ENCODE measurements around the gene CDK2.
A peak's percentile ranks its signal among the peaks of the same experiment; 100 is the strongest.
"Not testable (repeated sequence)": the region's sequence is repeated elsewhere in the genome, so short reads cannot be mapped to it uniquely, and the experiment has no call there.

CDK2 gene

DNA sequence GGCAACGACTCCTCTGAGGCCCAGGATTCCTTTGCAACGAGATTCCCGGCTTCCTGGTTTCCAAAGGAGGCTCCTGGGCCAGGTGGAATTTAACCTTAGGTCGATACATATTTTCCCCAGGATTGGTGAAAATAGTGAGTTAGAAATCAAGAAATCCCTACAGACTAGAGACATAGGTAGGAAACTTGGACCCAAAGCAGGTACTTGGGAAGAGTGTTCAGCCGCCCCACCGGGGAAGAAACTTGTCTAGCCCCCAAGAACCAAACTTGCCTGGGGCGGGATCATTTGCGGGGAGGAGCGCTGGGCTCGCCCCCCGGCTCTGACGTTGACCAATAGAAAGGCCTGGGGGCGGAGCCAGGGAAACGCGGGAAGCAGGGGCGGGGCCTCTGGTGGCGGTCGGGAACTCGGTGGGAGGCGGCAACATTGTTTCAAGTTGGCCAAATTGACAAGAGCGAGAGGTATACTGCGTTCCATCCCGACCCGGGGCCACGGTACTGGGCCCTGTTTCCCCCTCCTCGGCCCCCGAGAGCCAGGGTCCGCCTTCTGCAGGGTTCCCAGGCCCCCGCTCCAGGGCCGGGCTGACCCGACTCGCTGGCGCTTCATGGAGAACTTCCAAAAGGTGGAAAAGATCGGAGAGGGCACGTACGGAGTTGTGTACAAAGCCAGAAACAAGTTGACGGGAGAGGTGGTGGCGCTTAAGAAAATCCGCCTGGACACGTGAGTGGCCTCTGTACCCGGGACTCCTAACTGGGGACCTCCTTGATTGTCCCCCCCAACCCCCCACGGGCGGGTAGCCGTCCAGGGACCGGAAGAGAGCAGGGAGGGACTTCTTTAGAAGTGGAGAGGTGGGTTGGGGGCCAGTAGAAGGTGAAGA is at the start of gene CDK2:
CDK2 (plus strand) TSS at position 423 of the 874 bp plus-strand sequence; CDS start at position 602, 179 bp downstream.
- TF ChIP-seq ZFX (IDR thresholded peaks at IDR 0.05), result no peak
- TF ChIP-seq, protein P1, sequence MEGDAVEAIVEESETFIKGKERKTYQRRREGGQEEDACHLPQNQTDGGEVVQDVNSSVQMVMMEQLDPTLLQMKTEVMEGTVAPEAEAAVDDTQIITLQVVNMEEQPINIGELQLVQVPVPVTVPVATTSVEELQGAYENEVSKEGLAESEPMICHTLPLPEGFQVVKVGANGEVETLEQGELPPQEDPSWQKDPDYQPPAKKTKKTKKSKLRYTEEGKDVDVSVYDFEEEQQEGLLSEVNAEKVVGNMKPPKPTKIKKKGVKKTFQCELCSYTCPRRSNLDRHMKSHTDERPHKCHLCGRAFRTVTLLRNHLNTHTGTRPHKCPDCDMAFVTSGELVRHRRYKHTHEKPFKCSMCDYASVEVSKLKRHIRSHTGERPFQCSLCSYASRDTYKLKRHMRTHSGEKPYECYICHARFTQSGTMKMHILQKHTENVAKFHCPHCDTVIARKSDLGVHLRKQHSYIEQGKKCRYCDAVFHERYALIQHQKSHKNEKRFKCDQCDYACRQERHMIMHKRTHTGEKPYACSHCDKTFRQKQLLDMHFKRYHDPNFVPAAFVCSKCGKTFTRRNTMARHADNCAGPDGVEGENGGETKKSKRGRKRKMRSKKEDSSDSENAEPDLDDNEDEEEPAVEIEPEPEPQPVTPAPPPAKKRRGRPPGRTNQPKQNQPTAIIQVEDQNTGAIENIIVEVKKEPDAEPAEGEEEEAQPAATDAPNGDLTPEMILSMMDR (conservative IDR thresholded peaks at IDR 0.05), result no peak
- peak within 1 kb of the TSS; percentile 81 for H3K27ac ChIP-seq

DNA sequence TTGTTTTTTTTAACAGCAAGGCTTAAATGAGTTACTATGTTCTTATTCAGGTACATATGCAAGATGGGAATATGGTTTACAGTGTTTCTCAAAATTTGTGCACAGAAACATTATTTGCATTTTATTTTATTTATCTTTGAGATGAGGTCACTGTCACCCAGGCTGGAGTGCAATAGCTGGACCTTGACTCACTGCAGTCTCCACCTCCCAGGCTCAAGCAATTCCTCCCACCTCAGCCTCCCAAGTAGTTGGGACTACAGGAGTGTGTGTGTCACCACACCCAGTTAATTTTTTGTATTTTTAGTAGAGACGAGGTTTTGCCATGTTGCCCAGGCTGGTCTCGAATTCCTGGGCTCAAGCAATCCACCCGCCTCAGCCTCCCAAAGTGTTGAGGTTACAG is 47.6 kb upstream of the CDK2 start:
- peak overlapping the region; percentile 58; the same call in 1 of the 2 replicates for H3K27ac ChIP-seq

DNA sequence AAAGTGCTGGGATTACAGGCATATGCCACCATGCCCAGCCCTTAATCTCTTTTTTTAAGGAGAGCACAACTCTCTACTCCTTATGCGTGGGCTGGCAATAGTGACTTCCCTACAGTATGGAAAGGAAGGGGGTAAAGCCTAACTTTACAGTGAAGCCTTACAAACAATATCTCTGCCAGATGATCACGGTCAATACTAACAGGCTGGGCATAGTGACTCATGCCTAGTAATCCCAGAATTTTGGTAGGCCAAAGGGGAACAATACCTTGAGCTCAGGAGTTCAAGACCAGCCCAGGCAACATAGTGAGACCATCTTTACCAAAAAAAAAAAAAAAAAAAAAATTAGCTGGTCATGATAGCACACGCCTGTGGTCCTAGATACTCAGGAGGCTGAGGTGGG is 44.5 kb upstream of the CDK2 start:
- H3K27ac ChIP-seq, result peak overlapping the region; percentile 49
- TF ChIP-seq, protein P1 (conservative IDR thresholded peaks at IDR 0.05), result no peak
- TF ChIP-seq ZFX (IDR thresholded peaks at IDR 0.05), result no peak

DNA sequence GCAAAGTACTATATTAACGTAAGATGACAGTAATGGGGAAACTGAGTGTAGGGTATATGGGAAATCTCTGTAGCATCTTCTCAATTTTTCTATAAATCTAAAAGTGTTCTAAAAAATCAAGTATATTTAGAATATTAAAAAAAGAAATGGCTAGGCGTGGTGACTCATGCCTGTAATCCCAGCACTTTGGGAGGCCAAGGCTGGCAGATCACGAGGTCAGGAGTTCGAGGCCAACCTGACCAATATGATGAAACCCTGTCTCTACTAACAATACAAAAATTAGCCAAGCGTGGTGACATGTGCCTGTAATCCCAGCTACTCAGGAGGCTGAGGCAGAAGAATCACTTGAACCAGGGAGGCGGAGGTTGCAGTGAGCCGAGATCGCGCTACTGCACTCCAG is 43.0 kb upstream of the CDK2 start:
- H3K27ac ChIP-seq, result not testable (repeated sequence)

DNA sequence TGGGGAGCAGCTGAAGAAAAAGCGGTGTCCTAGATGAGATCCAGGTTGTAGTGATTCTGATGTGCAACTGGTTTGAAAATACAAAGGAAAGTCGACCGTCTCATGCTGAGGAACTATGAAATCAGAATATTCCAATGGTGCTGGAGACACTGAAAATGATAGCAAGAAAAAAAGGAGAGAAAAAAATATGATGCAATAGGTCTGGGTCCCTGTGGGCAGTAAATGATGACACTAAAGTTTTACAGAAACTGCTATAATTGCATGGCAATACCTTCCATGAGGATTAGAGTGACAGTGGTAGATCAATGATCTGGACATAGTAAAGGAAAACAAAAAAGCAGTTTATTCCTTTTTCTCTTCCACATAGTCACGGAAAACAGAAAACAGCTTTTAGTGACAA is 41.3 kb upstream of the CDK2 start:
- TF ChIP-seq, protein P1 (conservative IDR thresholded peaks at IDR 0.05), result no peak
- no peak for TF ChIP-seq ZFX (IDR thresholded peaks at IDR 0.05)
- H3K27ac ChIP-seq, result no peak overlapping the region

DNA sequence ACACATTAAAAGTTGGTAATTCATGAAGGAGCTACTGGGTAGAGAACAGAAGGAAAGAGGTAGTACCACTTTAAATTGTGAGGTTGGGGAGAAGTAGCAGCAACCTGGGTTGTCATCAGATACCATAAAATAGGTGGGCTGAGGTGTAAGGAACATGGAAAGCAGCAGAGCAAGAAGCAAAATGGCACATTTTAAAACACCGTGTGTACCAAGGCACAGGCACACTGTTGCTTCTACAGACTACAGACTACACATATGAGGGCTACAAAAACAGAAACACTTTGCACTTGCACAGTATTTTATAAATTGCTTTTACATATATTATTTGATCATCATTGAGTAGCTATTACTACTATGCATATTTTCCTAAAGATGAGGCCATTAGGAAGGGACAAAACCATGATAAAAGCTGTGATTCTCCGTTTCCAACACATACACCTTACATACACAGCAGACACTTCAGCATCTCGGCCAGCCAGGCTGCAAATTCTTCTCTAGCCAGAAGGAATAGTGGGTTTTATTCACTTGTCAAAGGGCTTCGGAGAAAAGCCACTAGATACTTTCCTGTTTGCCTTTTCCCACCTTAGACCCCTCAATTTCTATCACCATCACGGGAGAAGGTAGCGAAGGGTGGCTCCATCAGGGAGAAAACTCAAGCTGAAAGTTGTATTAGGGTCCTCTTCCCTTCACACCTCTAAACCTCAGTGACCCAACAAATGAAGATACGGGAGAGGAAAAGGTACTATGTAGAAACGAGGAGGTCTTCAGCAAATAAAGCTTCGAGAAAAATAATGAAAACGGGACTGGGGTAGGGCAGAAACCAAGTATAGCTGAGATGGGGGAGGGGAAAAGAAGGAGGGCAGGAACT is 40.5 kb upstream of the CDK2 start:
- peak overlapping the region; percentile 99 for H3K27ac ChIP-seq
- no peak for TF ChIP-seq ZFX (IDR thresholded peaks at IDR 0.05)
- TF ChIP-seq, protein P1 (conservative IDR thresholded peaks at IDR 0.05), result no peak

DNA sequence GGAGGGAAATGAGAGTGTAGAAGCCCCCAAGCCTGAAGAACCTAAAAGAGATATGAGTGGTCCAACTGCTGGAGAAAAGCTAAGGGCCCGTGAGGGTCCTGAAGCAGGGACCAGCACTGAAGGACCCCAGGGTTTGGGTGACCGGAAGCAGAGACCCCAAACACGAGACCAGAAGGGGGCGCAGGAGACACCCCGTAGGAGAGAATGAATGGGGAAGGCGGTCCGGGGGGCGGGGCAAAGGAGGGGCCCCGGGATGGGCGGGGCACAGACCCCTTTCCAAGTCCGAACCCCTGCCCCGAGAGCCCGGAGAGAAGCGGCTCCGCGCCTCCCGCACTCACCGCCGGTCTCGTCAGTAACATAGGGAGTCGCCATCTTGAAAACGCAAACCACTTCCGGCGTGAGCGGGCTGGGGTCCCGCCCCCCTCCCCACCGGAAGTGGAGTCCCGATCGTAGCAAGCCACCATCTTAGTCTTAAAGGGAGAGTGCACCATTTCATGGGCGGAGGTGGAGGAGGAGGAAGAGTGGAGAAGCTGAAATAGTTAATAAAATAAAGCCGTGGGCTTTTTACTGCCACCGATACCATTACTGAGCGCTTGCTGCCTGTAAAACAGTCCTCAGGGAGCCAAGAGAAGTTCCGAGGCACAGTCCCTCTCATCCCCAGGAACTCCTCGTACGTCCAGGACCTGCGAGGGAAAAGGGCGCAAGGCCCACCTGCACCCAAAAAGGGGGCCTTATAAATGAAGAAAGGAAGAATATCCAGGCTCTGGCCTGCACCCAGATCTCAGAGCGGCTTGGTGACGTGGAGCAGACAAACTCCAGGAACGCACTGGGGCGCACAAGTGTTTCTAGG is 39.7 kb upstream of the CDK2 start:
- H3K27ac ChIP-seq, result peak overlapping the region; percentile 99
- TF ChIP-seq ZFX (IDR thresholded peaks at IDR 0.05), result no peak
- TF ChIP-seq, protein P1 (conservative IDR thresholded peaks at IDR 0.05), result peak; percentile 89

Measured in C4-2B (cell line).